Lung (tissue), 12 donors: ENCODE measurements around the gene SRRM3. TPM values are rescaled to one million over a fixed set of nuclear protein-coding genes. Genes with fewer than 3 reads are reported as not detected.

Experiments used
- ATAC-seq: fragments of 200-7000 bp; cut with Tn5 transposase; one replicate; pipeline ENCODE4 v1.9.1; 2020; ENCODE audit warnings: moderate number of reproducible peaks; ENCODE audit not compliant: insufficient read depth, low FRiP score
- DNase-seq, 3 donors: peaks; one replicate each; pipeline ENCODE4 v3.0.0-alpha.2; 2013 to 2017
- H3K27ac ChIP-seq, 2 donors: one replicate each; pipeline ENCODE4 v1.5.1; 2013; ENCODE audit warnings: mild to moderate bottlenecking in 2 of 2, moderate library complexity in 2 of 2, control low read depth in 1 of 2, inconsistent platforms in 1 of 2, low read depth in 1 of 2, low read length in 1 of 2
- H3K27me3 ChIP-seq, 3 donors: one replicate each; pipeline ENCODE4 v1.5.1; 2013; ENCODE audit warnings: low read length in 2 of 3; ENCODE audit not compliant: control insufficient read depth in 3 of 3, insufficient read depth in 3 of 3
- H3K36me3 ChIP-seq, 4 donors: one replicate each; pipeline ENCODE4 v1.5.1; 2013; ENCODE audit warnings: low read length in 4 of 4, mild to moderate bottlenecking in 1 of 4, moderate library complexity in 1 of 4; ENCODE audit not compliant: control insufficient read depth in 4 of 4, insufficient read depth in 4 of 4
- H3K4me1 ChIP-seq, 5 donors: one replicate each; pipeline ENCODE4 v1.5.1; 2013; ENCODE audit warnings: low read length in 5 of 5, mild to moderate bottlenecking in 2 of 5, moderate library complexity in 1 of 5; ENCODE audit not compliant: control insufficient read depth in 5 of 5, insufficient read depth in 5 of 5
- H3K4me3 ChIP-seq: one replicate; pipeline ENCODE4 v1.5.1; 2013; ENCODE audit warnings: mild to moderate bottlenecking, control low read depth, moderate library complexity
- H3K9ac ChIP-seq, 2 donors: one replicate each; pipeline ENCODE4 v1.5.1; 2013; ENCODE audit warnings: low read length in 2 of 2, control low read depth in 1 of 2; ENCODE audit not compliant: insufficient read depth in 1 of 2
- H3K9me3 ChIP-seq, 4 donors: one replicate each; pipeline ENCODE4 v1.5.1; 2013; ENCODE audit warnings: low read length in 3 of 4, mild to moderate bottlenecking in 1 of 4, moderate library complexity in 1 of 4; ENCODE audit not compliant: control insufficient read depth in 4 of 4, insufficient read depth in 3 of 4
- CTCF ChIP-seq: IDR thresholded peaks from 2 replicates; pipeline ENCODE4 v1.5.1; 2012; ENCODE audit warnings: mild to moderate bottlenecking; ENCODE audit errors: control extremely low read depth, extremely low read depth
- WGBS, 2 donors: extraction: QIAGEN DNeasy Blood & Tissue Kit; methylation state at CpG; one replicate each; pipeline ENCODE4 v1.1.7; 2013; 5-methylcytosine and 5-hydroxymethylcytosine counted together
- polyA plus RNA-seq, 2 donors: library from polyadenylated mRNA; stranded (reverse); fragments of 200-250 nt; gene quantifications; one replicate each; pipeline ENCODE4 v1.2.1, GENCODE V29; 2013
- total RNA-seq, 2 donors: library from RNA; depleted of rRNA in 1 of 2; stranded (reverse); fragments of >200 nt in 1 of 2; gene quantifications; one replicate each; pipeline ENCODE4 v1.2.1, GENCODE V29; 2014 to 2021
- donor health status: control.
- donor health status: control.
- donor health status: Bipolar disorder and iron deficiency.
- donor health status: healthy.
- donor health status: DM: yes; HTN: yes; CAD: no.

The SRRM3 gene
- total and polyA plus RNA-seq, 4 donors, result 0.14 to 0.83 (median 0.63) TPM

DNA sequence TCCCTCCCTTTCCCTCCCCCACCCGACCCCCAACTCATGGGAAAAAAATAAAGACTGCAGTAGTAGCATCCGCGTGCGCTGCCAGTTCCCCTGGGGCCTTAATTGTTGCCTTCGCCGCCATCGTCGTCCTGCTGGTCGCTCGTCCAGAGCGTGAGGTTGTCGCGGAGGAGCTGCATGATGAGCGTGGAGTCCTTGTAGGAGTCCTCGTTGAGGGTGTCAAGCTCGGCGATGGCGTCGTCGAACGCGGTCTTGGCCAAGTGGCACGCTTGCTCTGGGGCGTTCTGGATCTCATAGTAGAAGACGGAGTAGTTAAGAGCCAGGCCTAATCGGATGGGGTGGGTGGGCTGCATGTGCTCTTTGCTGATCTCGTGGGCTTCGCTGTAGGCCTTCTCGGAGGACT, 127.8 kb downstream of the SRRM3 start:
- no peaks in the 10 kb centered on the region for H3K27me3 ChIP-seq
- H3K4me1 ChIP-seq, result peaks cover 0 to 26% (median 6%) of the 10 kb centered on the region in 5 donors
- TF ChIP-seq CTCF, result no peak
- H3K9ac ChIP-seq, result no peak overlapping the region
- ATAC-seq (no peak), DNase-seq (no peak)
- WGBS, 2 donors, result 93 to 94% methylated on average over 29 of the region's 29 CpGs
- H3K9me3 ChIP-seq, result no peaks in the 10 kb centered on the region
- peaks cover 8 to 30% (median 25%) of the 10 kb centered on the region in 4 donors for H3K36me3 ChIP-seq
- no peak overlapping the region for H3K4me3 ChIP-seq
- no peak overlapping the region for H3K27ac ChIP-seq

DNA sequence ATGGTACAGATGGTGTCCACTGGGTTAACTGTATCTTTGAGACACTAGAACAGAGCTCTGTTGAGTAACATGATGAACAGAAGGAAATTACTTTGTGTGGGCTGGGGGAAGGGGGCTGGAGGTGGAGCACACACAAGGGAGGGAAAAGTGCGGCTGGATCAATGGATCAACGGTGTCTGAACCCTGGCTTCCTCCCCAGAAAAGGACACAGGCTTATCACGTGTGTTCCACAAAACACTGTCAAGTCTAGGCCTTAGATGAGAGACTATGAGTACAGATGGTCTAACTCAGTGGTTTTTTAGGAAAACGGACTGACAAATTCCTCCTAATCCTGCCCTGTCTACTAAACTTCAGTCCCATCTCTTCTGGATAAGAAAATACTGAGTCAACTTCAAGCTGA, 128.6 kb downstream of the SRRM3 start:
- DNase-seq, result no peak
- no peak for TF ChIP-seq CTCF

DNA sequence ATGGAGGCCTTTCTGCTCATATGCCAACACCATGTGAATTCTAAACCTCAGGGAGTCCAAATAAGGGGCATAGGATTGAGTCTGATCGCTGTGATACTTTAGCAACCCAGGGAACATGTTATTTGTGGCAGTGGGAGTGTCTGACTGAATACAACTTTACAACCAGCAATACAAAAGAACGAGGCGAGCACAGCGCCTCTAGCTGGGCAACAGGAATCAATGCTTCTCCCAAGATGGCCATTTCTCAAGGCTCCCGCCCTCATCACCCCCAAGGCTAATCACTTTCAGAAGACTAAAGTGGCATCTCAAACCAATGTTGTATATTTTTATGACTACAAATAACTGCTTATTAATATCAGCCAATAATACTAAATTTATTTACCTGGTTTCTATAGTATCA, 129.0 kb downstream of the SRRM3 start:
- Histone ChIP-seq H3K4me3 (no peak overlapping the region), H3K27ac (no peak overlapping the region), H3K9ac (no peak overlapping the region), H3K4me1 (peaks cover 0 to 25% (median 6%) of the 10 kb centered on the region in 5 donors), H3K36me3 (peaks cover 8 to 25% (median 22%) of the 10 kb centered on the region in 4 donors), H3K27me3 (no peaks in the 10 kb centered on the region), H3K9me3 (no peaks in the 10 kb centered on the region)
- no peak for TF ChIP-seq CTCF
- no peak for ATAC-seq
- 82 to 95% methylated on average over 5 of the region's 5 CpGs for WGBS, 2 donors
- no peak for DNase-seq

More for the DNA sequence above, 128.6 kb downstream of the SRRM3 start:
- H3K9ac ChIP-seq, result no peak overlapping the region
- H3K27ac ChIP-seq, result no peak overlapping the region
- H3K36me3 ChIP-seq, result peaks cover 8 to 28% (median 23%) of the 10 kb centered on the region in 4 donors
- H3K4me1 ChIP-seq, result peaks cover 0 to 28% (median 6%) of the 10 kb centered on the region in 5 donors
- 25 to 77% methylated on average over 4 of the region's 4 CpGs for WGBS, 2 donors
- H3K4me3 ChIP-seq, result no peak overlapping the region
- ATAC-seq, result no peak
- H3K27me3 ChIP-seq, result no peaks in the 10 kb centered on the region
- H3K9me3 ChIP-seq, result no peaks in the 10 kb centered on the region

- H3K9me3 ChIP-seq, result no peaks in the 10 kb centered on the region
- H3K4me1 ChIP-seq, result peaks cover 0 to 30% (median 6%) of the 10 kb centered on the region in 5 donors
- H3K27ac ChIP-seq, result no peak overlapping the region
- TF ChIP-seq CTCF, result no peak
- no peaks in the 10 kb centered on the region for H3K27me3 ChIP-seq
- WGBS, 2 donors, result 34 to 46% methylated on average over 9 of the region's 9 CpGs
- peaks cover 6 to 20% (median 16%) of the 10 kb centered on the region in 4 donors for H3K36me3 ChIP-seq
- H3K9ac ChIP-seq, result no peak overlapping the region
- ATAC-seq, result no peak
- DNase-seq, result no peak
- no peak overlapping the region for H3K4me3 ChIP-seq
These were observed 130.4 kb downstream of the SRRM3 start for GRCh38 chr7:76332078-76332477.
